Measurements from ENCODE around the gene NRAP. TPM values are rescaled to one million over a fixed set of nuclear protein-coding genes. Genes with fewer than 3 reads are reported as not detected.

Gene NRAP
- total and polyA plus RNA-seq, 2 of the 4 experiments (the other 2 are of a cell fraction), result not detected

- Histone ChIP-seq H4K91ac (ENCODE audit: insufficient read depth, low read depth, low read length) (no peak overlapping the region), H3K9ac (ENCODE audit: low read depth, low read length) (no peak overlapping the region), H3K14ac (replicated peaks; ENCODE audit: low read depth, low read length) (no peak overlapping the region), H3K36me3 (ENCODE audit: control insufficient read depth, insufficient read depth, low read length) (peaks cover 4% of the 10 kb centered on the region; the same call in 1 of the 2 replicates), H3K4me1 (ENCODE audit: control insufficient read depth, insufficient read depth, low read length) (peaks cover 9% of the 10 kb centered on the region), H3K4me3 (ENCODE audit: insufficient read depth, low read depth, low read length) (no peak overlapping the region), H2AFZ (replicated peaks; ENCODE audit: low read length, poor library complexity) (peak overlapping the region; percentile 5), H3K27me3 (ENCODE audit: control insufficient read depth, insufficient read depth, low read length) (no peaks in the 10 kb centered on the region), H4K20me1 (ENCODE audit: insufficient read depth, low read length) (peaks cover 10% of the 10 kb centered on the region; the same call in 1 of the 2 replicates), H2BK5ac (ENCODE audit: low read depth, low read length, poor library complexity, severe bottlenecking) (no peak overlapping the region), H3K23ac (ENCODE audit: low read depth, low read length) (no peak overlapping the region), H3K27ac (ENCODE audit: insufficient read depth, low read length) (no peak overlapping the region), H3K9me1 (ENCODE audit: insufficient read depth, low read length) (no peaks in the 10 kb centered on the region; the same call in 1 of the 2 replicates), H2BK20ac (ENCODE audit: low read depth, low read length) (no peak overlapping the region), H2BK120ac (ENCODE audit: low read depth, low read length) (no peak overlapping the region), H2AK9ac (replicated peaks; ENCODE audit: low read depth, low read length, poor library complexity) (no peak overlapping the region), H4K5ac (ENCODE audit: low read depth, low read length) (no peak overlapping the region), H4K8ac (ENCODE audit: low read depth in 2 of 2, low read length in 2 of 2) (no peak overlapping the region), H2AK5ac (ENCODE audit: low read depth, low read length) (no peak overlapping the region), H3K56ac (ENCODE audit: extremely low read depth, insufficient read depth, low read length) (no peak overlapping the region), H2BK15ac (ENCODE audit: low read depth, low read length) (no peak overlapping the region), H3K9me3 (ENCODE audit: control insufficient read depth, insufficient read depth, low read length) (no peaks in the 10 kb centered on the region), H3K79me1 (ENCODE audit: low read depth in 1 of 2, low read length in 2 of 2) (peaks cover 0 to 22% of the 10 kb centered on the region in 2 experiments; a peak in 2 of 4 replicates), H3K4ac (ENCODE audit: low read depth, low read length) (no peak overlapping the region), H3K18ac (ENCODE audit: low read depth, low read length) (no peak overlapping the region), H3K4me2 (ENCODE audit: low read depth, low read length) (no peak overlapping the region)
- BruUV-seq (replicated peaks), result no TSS peak
- ATAC-seq (ENCODE audit: low read depth), result peak; percentile 49
- CTCF ChIA-PET, result interaction anchor here (0.6 to 0.9 kb wide), 2 partner anchors 12 to 99 kb away, joined by 3 to 4 read pairs; no protein-coding TSS in a partner anchor
- dilution Hi-C loops (cut with HindIII; ENCODE audit: low sequenced_read_pairs, unreplicated experiment) (no loop called here), intact Hi-C loops (cut with micrococcal nuclease) (loop anchor here (1.0 to 10.0 kb wide), 6 partner anchors 94 to 1420 kb away; partner anchors contain the start of gene CCDC186), in situ Hi-C loops (cut with MboI; ENCODE audit: low sequenced_read_pairs) (loop anchor here (5.0 kb wide), 1 partner anchor 398 kb away; no protein-coding TSS in a partner anchor)
- DNase-seq, result peak; percentile 60
- POLR2A ChIA-PET (ENCODE audit: unreplicated experiment), result no interaction called here
- no CpG with 5 or more reads among the region's 6 CpGs for WGBS, 2 experiments (ENCODE audit: extremely low coverage in 2 of 2, insufficient read length in 1 of 2)
- no peak for TF ChIP-seq POLR2A (IDR thresholded peaks at IDR 0.05; ENCODE audit: low read depth, low read length)
- TF ChIP-seq RCOR1 (IDR thresholded peaks at IDR 0.05; ENCODE audit: insufficient replicate concordance, low read length), result no peak
- TF ChIP-seq BHLHE40 (IDR thresholded peaks at IDR 0.05; ENCODE audit: low read depth, low read length), result no peak
- TF ChIP-seq CEBPB (IDR thresholded peaks at IDR 0.05; ENCODE audit: low read depth, low read length), result no peak
- no peak for TF ChIP-seq MAFK (IDR thresholded peaks at IDR 0.05; ENCODE audit: low read depth, low read length)
- no peak for TF ChIP-seq ELK1 (IDR thresholded peaks at IDR 0.05; ENCODE audit: borderline replicate concordance, low read depth, low read length)
- no peak for TF ChIP-seq MAZ (IDR thresholded peaks at IDR 0.05; ENCODE audit: borderline replicate concordance, low read depth, low read length)
- peak; percentile 69; the same call in 1 of the 2 replicates for TF ChIP-seq USF2 (IDR thresholded peaks at IDR 0.05; ENCODE audit: low read depth, low read length)
- peak; percentile 47 for TF ChIP-seq SMC3 (IDR thresholded peaks at IDR 0.05; ENCODE audit: low read depth, low read length)
- no peak for TF ChIP-seq NFE2L2 (IDR thresholded peaks at IDR 0.05; ENCODE audit: low read depth, low read length)
- peak; percentile 72 for TF ChIP-seq RAD21 (IDR thresholded peaks at IDR 0.05; ENCODE audit: low read length)
- no peak for TF ChIP-seq CHD1 (IDR thresholded peaks at IDR 0.05; ENCODE audit: low read depth, low read length)
- TF ChIP-seq MXI1 (IDR thresholded peaks at IDR 0.05; ENCODE audit: borderline replicate concordance, low read depth, low read length), result no peak
- TF ChIP-seq CTCF (conservative IDR thresholded peaks at IDR 0.05; ENCODE audit: low read depth, low read length), result peak; percentile 69
- TF ChIP-seq RFX5 (IDR thresholded peaks at IDR 0.05; ENCODE audit: low read depth, low read length), result no peak
Measured at GRCh38 chr10:113704637-113705343, 40.9 kb upstream of the NRAP start.
